ENCODE results near the gene NOL3. TPM values are rescaled to one million over a fixed set of nuclear protein-coding genes. Genes with fewer than 3 reads are reported as not detected.

The NOL3 gene
- total and polyA plus RNA-seq, 4 donors: 25.3 to 51.9 (median 41.2) TPM

DNA sequence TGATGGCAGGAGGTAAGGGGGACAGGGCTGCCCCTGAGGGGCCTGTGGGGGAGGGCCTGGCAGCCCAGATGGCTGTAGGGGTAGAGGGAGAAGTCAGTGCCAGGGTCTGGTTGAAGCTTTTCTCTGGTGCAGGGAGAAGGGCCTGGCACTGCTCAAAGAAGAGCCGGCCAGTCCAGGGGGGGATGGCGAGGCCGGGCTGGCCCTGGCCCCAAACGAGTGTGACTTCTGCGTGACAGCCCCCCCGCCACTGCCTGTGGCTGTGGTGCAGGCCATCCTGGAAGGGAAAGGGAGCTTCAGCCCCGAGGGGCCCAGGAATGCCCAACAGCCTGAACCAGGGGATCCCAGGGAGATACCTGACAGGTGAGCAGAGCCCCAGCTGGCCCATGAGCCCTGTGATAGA lies 2.8 kb upstream of the NOL3 start:
- Histone ChIP-seq H3K27me3 (ENCODE audit: control insufficient read depth in 3 of 3, insufficient read depth in 3 of 3, low read length in 2 of 3) (peaks cover 0 to 72% (median 42%) of the 10 kb centered on the region in 3 donors), H3K4me3 (no peak overlapping the region), H3K9me3 (ENCODE audit: control insufficient read depth in 4 of 4, insufficient read depth in 3 of 4, low read length in 3 of 4) (peaks cover 0 to 2% (median 0%) of the 10 kb centered on the region in 4 donors), H3K9ac (ENCODE audit: insufficient read depth in 1 of 2, low read length in 2 of 2) (no peak overlapping the region), H3K27ac (ENCODE audit: low read depth in 1 of 2, low read length in 1 of 2) (no peak overlapping the region), H3K4me1 (ENCODE audit: control insufficient read depth in 5 of 5, insufficient read depth in 5 of 5, low read length in 5 of 5) (peaks cover 0 to 42% (median 19%) of the 10 kb centered on the region in 5 donors), H3K36me3 (ENCODE audit: control insufficient read depth in 4 of 4, insufficient read depth in 4 of 4, low read length in 4 of 4) (peaks cover 0 to 5% (median 0%) of the 10 kb centered on the region in 4 donors)
- no peak for ATAC-seq (ENCODE audit: insufficient read depth, low FRiP score)
- 94 to 95% methylated on average over 7 of the region's 7 CpGs for WGBS, 2 donors
- DNase-seq: no peak
- TF ChIP-seq, protein P1, sequence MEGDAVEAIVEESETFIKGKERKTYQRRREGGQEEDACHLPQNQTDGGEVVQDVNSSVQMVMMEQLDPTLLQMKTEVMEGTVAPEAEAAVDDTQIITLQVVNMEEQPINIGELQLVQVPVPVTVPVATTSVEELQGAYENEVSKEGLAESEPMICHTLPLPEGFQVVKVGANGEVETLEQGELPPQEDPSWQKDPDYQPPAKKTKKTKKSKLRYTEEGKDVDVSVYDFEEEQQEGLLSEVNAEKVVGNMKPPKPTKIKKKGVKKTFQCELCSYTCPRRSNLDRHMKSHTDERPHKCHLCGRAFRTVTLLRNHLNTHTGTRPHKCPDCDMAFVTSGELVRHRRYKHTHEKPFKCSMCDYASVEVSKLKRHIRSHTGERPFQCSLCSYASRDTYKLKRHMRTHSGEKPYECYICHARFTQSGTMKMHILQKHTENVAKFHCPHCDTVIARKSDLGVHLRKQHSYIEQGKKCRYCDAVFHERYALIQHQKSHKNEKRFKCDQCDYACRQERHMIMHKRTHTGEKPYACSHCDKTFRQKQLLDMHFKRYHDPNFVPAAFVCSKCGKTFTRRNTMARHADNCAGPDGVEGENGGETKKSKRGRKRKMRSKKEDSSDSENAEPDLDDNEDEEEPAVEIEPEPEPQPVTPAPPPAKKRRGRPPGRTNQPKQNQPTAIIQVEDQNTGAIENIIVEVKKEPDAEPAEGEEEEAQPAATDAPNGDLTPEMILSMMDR (IDR thresholded peaks at IDR 0.05; ENCODE audit: control extremely low read depth, extremely low read depth): no peak

DNA sequence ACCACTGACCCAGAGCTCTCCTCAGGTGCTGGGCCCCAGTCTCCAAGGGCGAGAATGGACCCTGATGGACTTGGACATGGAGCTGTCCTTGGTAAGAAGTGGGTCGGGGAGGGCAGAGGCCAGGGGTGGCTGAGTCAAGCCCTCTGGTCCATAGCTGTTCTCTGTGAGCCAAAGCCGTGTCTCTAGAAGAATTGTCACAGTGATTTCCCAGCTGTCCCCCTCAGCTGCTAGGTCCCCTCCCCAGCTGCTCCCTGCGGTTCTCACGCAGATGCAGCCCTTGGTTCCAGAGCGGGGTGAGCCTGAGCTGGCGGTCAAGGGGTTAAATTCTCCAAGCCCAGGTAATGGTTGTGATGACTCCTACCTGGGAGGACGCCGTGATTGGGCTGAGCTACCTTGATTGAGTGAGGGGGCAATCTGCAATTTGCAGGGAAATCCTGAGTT lies 1.3 kb upstream of the NOL3 start:
- Histone ChIP-seq H3K27me3 (ENCODE audit: control insufficient read depth in 3 of 3, insufficient read depth in 3 of 3, low read length in 2 of 3) (peaks cover 0 to 70% (median 41%) of the 10 kb centered on the region in 3 donors), H3K27ac (ENCODE audit: low read depth in 1 of 2, low read length in 1 of 2) (peak overlapping the region in 1 of 2 donors; percentile 90), H3K9ac (ENCODE audit: insufficient read depth in 1 of 2, low read length in 2 of 2) (no peak overlapping the region), H3K9me3 (ENCODE audit: control insufficient read depth in 4 of 4, insufficient read depth in 3 of 4, low read length in 3 of 4) (no peaks in the 10 kb centered on the region), H3K36me3 (ENCODE audit: control insufficient read depth in 4 of 4, insufficient read depth in 4 of 4, low read length in 4 of 4) (no peaks in the 10 kb centered on the region), H3K4me1 (ENCODE audit: control insufficient read depth in 5 of 5, insufficient read depth in 5 of 5, low read length in 5 of 5) (peaks cover 0 to 38% (median 10%) of the 10 kb centered on the region in 5 donors), H3K4me3 (no peak overlapping the region)
- 56 to 57% methylated on average over 9 of the region's 9 CpGs for WGBS, 2 donors
- DNase-seq (no peak), ATAC-seq (ENCODE audit: insufficient read depth, low FRiP score) (no peak)
- TF ChIP-seq, protein P1 (IDR thresholded peaks at IDR 0.05; ENCODE audit: control extremely low read depth, extremely low read depth): no peak

DNA sequence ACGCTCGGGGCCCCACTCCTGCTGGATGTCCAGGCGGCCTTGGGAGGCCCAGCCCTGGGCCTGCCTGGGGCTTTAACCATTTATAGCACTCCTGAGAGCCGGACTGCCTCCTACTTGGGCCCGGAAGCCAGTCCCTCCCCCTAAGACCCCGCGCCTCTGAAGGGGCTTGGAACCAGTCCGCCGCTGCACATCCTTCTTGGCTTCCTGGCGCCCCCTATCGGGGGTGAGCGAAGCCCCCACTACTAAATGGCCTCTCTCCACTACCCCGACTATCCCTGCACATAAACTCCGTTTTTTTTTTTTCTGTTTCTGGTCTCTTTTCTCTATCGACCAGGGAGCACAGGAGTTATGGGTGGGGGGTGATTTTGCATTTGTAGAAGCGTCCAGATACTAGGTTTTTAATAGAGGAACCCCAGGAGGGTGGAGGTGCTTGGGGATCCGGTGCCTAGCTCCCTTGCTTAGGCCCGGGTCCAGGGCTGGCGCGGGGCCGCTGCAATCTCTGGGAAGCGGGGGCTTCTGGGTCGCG lies 633 bp upstream of the NOL3 start:
- DNase-seq: peak; percentile 64 to 71 (median 64)
- 8 to 10% methylated on average over 22 to 24 of the region's 24 CpGs for WGBS, 2 donors
- Histone ChIP-seq H3K27me3 (ENCODE audit: control insufficient read depth in 3 of 3, insufficient read depth in 3 of 3, low read length in 2 of 3) (peaks cover 0 to 64% (median 39%) of the 10 kb centered on the region in 3 donors), H3K4me3 (no peak overlapping the region), H3K36me3 (ENCODE audit: control insufficient read depth in 4 of 4, insufficient read depth in 4 of 4, low read length in 4 of 4) (no peaks in the 10 kb centered on the region), H3K4me1 (ENCODE audit: control insufficient read depth in 5 of 5, insufficient read depth in 5 of 5, low read length in 5 of 5) (peaks cover 0 to 40% (median 16%) of the 10 kb centered on the region in 5 donors), H3K9ac (ENCODE audit: insufficient read depth in 1 of 2, low read length in 2 of 2) (no peak overlapping the region), H3K27ac (ENCODE audit: low read depth in 1 of 2, low read length in 1 of 2) (peak overlapping the region; percentile 70 to 90), H3K9me3 (ENCODE audit: control insufficient read depth in 4 of 4, insufficient read depth in 3 of 4, low read length in 3 of 4) (no peaks in the 10 kb centered on the region)
- TF ChIP-seq, protein P1 (IDR thresholded peaks at IDR 0.05; ENCODE audit: control extremely low read depth, extremely low read depth): peak; percentile 4
- ATAC-seq (ENCODE audit: insufficient read depth, low FRiP score): no peak

Measured in lung (tissue), 12 donors.